Fibroblast of lung (primary cell): ENCODE data around the gene PTPN22. TPM values are rescaled to one million over a fixed set of nuclear protein-coding genes. Genes with fewer than 3 reads are reported as not detected.

Source experiments
- DNase-seq, 2 donors: peaks; one replicate each; pipeline versions ENCODE4 v3.0.0 to v3.0.0-alpha.2; 2010; ENCODE audit warnings: low read depth in 2 of 2
- H2AFZ ChIP-seq: 2 replicates; pipeline ENCODE4 v1.5.1; 2012; ENCODE audit warnings: low read length, control low read depth, inconsistent platforms
- H3K27ac ChIP-seq: 2 replicates; pipeline ENCODE4 v1.5.1; 2011; ENCODE audit warnings: low read length, control low read depth; ENCODE audit not compliant: insufficient read depth
- H3K27me3 ChIP-seq: 2 replicates; pipeline ENCODE4 v1.5.1; 2011; ENCODE audit warnings: mild to moderate bottlenecking, low read length; ENCODE audit not compliant: control insufficient read depth, insufficient read depth
- H3K36me3 ChIP-seq: 2 replicates; pipeline ENCODE4 v1.5.1; 2011; ENCODE audit warnings: low read length; ENCODE audit not compliant: control insufficient read depth, insufficient read depth
- H3K4me1 ChIP-seq: 2 replicates; pipeline ENCODE4 v1.5.1; 2011; ENCODE audit warnings: low read length; ENCODE audit not compliant: control insufficient read depth, insufficient read depth; ENCODE audit errors: extremely low read depth
- H3K4me2 ChIP-seq: 2 replicates; pipeline ENCODE4 v1.5.1; 2011; ENCODE audit warnings: low read length, control low read depth; ENCODE audit not compliant: insufficient read depth; ENCODE audit errors: extremely low read depth
- H3K4me3 ChIP-seq, 4 experiments: fragments of 200-600 bp in 1 of 4; sonication (generic) in 1 of 4; replicated peaks in 1 of 4; 2 replicates each; pipeline ENCODE4 v1.5.1; 2011 to 2016; ENCODE audit warnings: low read length in 4 of 4, low read depth in 3 of 4, mild to moderate bottlenecking in 3 of 4, control low read depth in 2 of 4, inconsistent platforms in 1 of 4, mixed read lengths in 1 of 4; ENCODE audit not compliant: insufficient read depth in 1 of 4; ENCODE audit errors: control extremely low read depth in 1 of 4
- H3K79me2 ChIP-seq: 2 replicates; pipeline ENCODE4 v1.5.1; 2012; ENCODE audit warnings: mild to moderate bottlenecking, low read length, inconsistent platforms; ENCODE audit not compliant: control insufficient read depth, insufficient read depth
- H3K9ac ChIP-seq: 2 replicates; pipeline ENCODE4 v1.5.1; 2011; ENCODE audit warnings: mild to moderate bottlenecking, low read length, control low read depth; ENCODE audit not compliant: insufficient read depth
- H3K9me3 ChIP-seq: 2 replicates; pipeline ENCODE4 v1.5.1; 2012; ENCODE audit warnings: low read depth, low read length; ENCODE audit not compliant: control insufficient read depth, insufficient read depth
- H4K20me1 ChIP-seq: 2 replicates; pipeline ENCODE4 v1.5.1; 2011; ENCODE audit warnings: low read length; ENCODE audit not compliant: control insufficient read depth, insufficient read depth; ENCODE audit errors: extremely low read depth
- CTCF ChIP-seq, 2 donors: IDR thresholded peaks in 1 of 2; conservative IDR thresholded peaks in 1 of 2; 1 replicate in 1 of 2; 2 replicates in 1 of 2; pipeline ENCODE4 v1.5.1; 2011 to 2012; ENCODE audit warnings: low read length in 2 of 2, control low read depth in 1 of 2, inconsistent platforms in 1 of 2, low read depth in 1 of 2, mild to moderate bottlenecking in 1 of 2
- EZH2 ChIP-seq: IDR thresholded peaks from 2 replicates; pipeline ENCODE4 v1.5.1; 2012; ENCODE audit warnings: low read length, control low read depth, mild to moderate bottlenecking; ENCODE audit errors: missing control alignments
- polyA plus RNA-seq, 2 donors: library from polyadenylated mRNA; depleted of rRNA in 1 of 2; stranded (reverse) in 1 of 2; unstranded in 1 of 2; fragments of >200 nt; gene quantifications; 2 replicates each; pipeline ENCODE4 v1.2.1, GENCODE V29; 2011 to 2012; ENCODE audit warnings: missing spikeins in 1 of 2
- total RNA-seq: library from RNA; depleted of rRNA; stranded (reverse); fragments of >200 nt; gene quantifications from 2 replicates; pipeline ENCODE4 v1.2.1, GENCODE V29; 2014

The PTPN22 gene
- total and polyA plus RNA-seq, 2 donors (not counting 1 experiment from before 2014, with no cell fraction given), result 0.10 to 0.33 TPM

DNA sequence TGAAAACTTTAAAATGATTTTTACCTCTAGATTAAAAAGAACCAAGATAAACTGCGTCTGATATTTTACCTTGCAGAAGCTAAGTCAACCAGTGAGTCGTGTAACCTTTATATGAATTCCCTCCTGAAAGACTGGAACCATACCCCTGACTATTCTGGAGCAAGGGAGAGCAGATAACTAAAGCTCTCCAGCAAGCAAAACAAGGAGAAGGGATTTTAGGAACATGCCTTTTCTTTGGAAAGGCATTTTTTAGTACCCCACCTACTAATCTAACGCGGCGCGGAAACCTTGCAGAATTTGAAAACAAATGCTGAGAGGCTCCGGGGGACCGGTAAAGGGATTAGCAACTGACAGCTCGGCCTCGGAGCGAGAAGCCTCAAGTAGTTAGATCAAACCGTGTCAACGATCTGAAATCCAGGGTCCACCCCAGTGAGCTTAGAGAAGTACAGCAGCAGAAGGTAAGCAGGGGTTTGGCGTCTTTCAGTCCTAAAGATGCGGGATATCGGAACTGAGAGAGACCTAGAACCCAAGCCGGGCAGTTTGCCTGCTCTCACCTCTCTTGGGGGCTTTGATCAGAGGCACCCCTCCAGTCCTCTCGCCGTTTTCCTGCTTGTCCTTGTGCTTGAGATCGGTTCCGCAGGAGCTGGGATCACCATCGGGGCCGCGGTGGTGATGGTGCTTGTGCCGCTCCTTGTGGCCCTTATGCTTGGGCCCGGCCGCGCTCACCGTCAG lies 60.2 kb downstream of the PTPN22 start:
- peak; percentile 35 to 39 for DNase-seq
- peak overlapping the region; percentile 70 for H2AFZ ChIP-seq
- no peaks in the 10 kb centered on the region for H3K9me3 ChIP-seq
- H3K9ac ChIP-seq, result peak overlapping the region; percentile 83
- H3K4me3 ChIP-seq, result peak overlapping the region; percentile 71 to 99 (median 96)
- H3K4me1 ChIP-seq, result no peaks in the 10 kb centered on the region
- peaks cover 53% of the 10 kb centered on the region for H3K79me2 ChIP-seq
- no peaks in the 10 kb centered on the region for H3K36me3 ChIP-seq
- H4K20me1 ChIP-seq, result no peaks in the 10 kb centered on the region
- H3K4me2 ChIP-seq, result peak overlapping the region; percentile 38
- peak overlapping the region; percentile 85 for H3K27ac ChIP-seq
- no peaks in the 10 kb centered on the region for H3K27me3 ChIP-seq
- TF ChIP-seq CTCF (conservative IDR thresholded peaks at IDR 0.05 in 1 of 2, IDR thresholded peaks at IDR 0.05 in 1 of 2; ENCODE audit: low read depth in 1 of 2, low read length in 2 of 2) (no peak), EZH2 (no peak)

- no peaks in the 10 kb centered on the region for H4K20me1 ChIP-seq
- H3K4me1 ChIP-seq, result no peaks in the 10 kb centered on the region
- H3K4me3 ChIP-seq, result peak overlapping the region; percentile 71 to 99 (median 96)
- TF ChIP-seq EZH2 (no peak), CTCF (conservative IDR thresholded peaks at IDR 0.05 in 1 of 2, IDR thresholded peaks at IDR 0.05 in 1 of 2; ENCODE audit: low read depth in 1 of 2, low read length in 2 of 2) (no peak)
- H3K27me3 ChIP-seq, result no peaks in the 10 kb centered on the region
- H2AFZ ChIP-seq, result no peak overlapping the region
- H3K36me3 ChIP-seq, result no peaks in the 10 kb centered on the region
- peak overlapping the region; percentile 38 for H3K4me2 ChIP-seq
- DNase-seq, result peak in 1 of 2 donors; percentile 51
- H3K79me2 ChIP-seq, result peaks cover 64% of the 10 kb centered on the region
- H3K9ac ChIP-seq, result no peak overlapping the region
- no peaks in the 10 kb centered on the region for H3K9me3 ChIP-seq
- no peak overlapping the region for H3K27ac ChIP-seq
These were observed 61.6 kb downstream of the PTPN22 start for GRCh38 chr1:113809670-113810602.
